ENCODE data around the gene ERP27.

DNA sequence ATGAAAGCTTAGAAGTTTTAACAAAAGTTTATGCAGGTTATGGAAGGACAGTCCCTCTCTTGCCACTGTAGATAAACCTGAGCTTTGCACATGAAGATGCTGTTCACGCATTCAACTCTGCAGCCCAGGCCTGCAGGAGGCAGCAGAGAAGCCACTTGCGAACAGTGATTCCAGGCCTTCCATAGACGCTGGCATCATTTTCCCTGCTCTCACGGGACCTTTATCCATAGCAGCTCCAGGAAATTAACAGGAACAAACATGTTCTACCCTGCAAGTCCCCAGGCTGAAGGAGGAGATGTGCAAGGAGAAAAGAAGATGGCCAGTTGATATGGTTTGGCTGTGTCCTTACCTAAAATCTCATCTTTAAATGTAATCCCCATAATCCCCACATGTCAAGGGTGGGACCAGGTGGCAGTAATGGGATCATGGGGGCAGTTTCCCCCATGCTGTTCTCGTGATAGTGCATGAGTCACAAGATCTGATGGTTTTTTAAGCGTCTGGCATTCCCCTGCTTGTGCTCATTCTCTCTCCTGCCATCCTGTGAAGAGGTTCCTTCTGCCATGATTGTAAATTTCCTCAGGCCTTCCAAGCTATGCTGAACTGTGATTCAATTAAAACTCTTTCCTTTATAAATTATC lies 2.0 kb downstream of the ERP27 start:
- no peak for TF ChIP-seq CTCF (IDR thresholded peaks at IDR 0.05; ENCODE audit: insufficient read depth, low read depth, low read length)
- no peak for TF ChIP-seq EZH2 (IDR thresholded peaks at IDR 0.05; ENCODE audit: insufficient read depth, low read length)

Measured in astrocyte (in vitro differentiated cells and primary cell).